ENCODE results near the gene TMC5. TPM values are rescaled to one million over a fixed set of nuclear protein-coding genes. Genes with fewer than 3 reads are reported as not detected.

The TMC5 gene
- total and polyA plus RNA-seq, 3 donors from 2014 or later: 4.5 to 27.7 (median 7.1) TPM

DNA sequence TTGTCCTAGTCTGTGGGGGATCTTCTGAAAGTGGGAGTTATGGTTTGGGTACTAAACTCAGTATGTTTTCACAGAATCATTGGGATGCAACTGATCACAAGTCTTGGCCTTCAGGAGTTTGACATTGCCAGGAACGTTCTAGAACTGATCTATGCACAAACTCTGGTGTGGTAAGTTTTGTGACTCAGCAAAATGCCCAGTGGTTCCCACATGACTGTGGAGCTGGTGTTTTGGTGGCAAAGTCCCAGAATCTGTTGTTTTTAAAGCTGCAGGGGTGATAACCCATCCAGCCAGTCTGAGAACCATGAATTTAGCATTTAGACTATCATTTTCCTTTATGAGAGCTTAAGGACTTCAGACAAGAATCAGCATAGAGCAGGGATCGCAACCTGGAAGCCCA lies 63.6 kb downstream of the TMC5 start:
- H3K4me3 ChIP-seq: no peak overlapping the region
- H3K27me3 ChIP-seq: no peaks in the 10 kb centered on the region
- H3K9me3 ChIP-seq: no peaks in the 10 kb centered on the region
- 87 to 93% methylated on average over 2 of the region's 2 CpGs for WGBS, 2 donors
- no peak for DNase-seq
- intact Hi-C loops (cut with DNase I; ENCODE audit: low total_unique reads): no loop called here
- no peak overlapping the region for H3K27ac ChIP-seq
- no peaks in the 10 kb centered on the region for H3K36me3 ChIP-seq (ENCODE audit: low read depth, missing control alignments)
- H3K4me1 ChIP-seq: no peaks in the 10 kb centered on the region
- TF ChIP-seq, protein P1, sequence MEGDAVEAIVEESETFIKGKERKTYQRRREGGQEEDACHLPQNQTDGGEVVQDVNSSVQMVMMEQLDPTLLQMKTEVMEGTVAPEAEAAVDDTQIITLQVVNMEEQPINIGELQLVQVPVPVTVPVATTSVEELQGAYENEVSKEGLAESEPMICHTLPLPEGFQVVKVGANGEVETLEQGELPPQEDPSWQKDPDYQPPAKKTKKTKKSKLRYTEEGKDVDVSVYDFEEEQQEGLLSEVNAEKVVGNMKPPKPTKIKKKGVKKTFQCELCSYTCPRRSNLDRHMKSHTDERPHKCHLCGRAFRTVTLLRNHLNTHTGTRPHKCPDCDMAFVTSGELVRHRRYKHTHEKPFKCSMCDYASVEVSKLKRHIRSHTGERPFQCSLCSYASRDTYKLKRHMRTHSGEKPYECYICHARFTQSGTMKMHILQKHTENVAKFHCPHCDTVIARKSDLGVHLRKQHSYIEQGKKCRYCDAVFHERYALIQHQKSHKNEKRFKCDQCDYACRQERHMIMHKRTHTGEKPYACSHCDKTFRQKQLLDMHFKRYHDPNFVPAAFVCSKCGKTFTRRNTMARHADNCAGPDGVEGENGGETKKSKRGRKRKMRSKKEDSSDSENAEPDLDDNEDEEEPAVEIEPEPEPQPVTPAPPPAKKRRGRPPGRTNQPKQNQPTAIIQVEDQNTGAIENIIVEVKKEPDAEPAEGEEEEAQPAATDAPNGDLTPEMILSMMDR (IDR thresholded peaks at IDR 0.05): no peak
- no peak for TF ChIP-seq POLR2A (IDR thresholded peaks at IDR 0.05)

DNA sequence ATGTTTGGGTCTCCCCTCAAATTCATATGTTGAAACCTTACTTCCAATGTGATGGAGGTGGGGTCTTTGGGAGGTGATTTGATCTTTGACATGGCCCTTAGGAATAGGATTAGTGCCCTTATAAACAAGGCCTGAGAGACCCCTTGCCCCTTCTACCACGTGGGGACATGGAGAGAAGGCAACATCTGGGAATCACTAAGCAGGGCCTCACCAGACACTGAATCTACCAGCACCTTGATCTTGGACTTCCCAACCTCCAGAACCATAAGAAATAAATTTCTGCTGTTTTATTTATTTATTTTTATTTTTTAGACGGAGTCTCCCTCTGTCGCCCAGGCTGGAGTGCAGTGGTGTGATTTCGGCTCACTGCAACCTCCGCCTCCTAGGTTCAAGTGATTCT lies 64.1 kb downstream of the TMC5 start:
- no peaks in the 10 kb centered on the region for H3K36me3 ChIP-seq (ENCODE audit: low read depth, missing control alignments)
- no peaks in the 10 kb centered on the region for H3K27me3 ChIP-seq
- TF ChIP-seq, protein P1 (IDR thresholded peaks at IDR 0.05): no peak
- TF ChIP-seq POLR2A (IDR thresholded peaks at IDR 0.05): no peak
- intact Hi-C loops (cut with DNase I; ENCODE audit: low total_unique reads): no loop called here
- no peak for DNase-seq
- no peaks in the 10 kb centered on the region for H3K9me3 ChIP-seq
- H3K27ac ChIP-seq: no peak overlapping the region
- 89 to 92% methylated on average over 5 of the region's 5 CpGs for WGBS, 2 donors
- H3K4me1 ChIP-seq: no peaks in the 10 kb centered on the region
- no peak overlapping the region for H3K4me3 ChIP-seq

DNA sequence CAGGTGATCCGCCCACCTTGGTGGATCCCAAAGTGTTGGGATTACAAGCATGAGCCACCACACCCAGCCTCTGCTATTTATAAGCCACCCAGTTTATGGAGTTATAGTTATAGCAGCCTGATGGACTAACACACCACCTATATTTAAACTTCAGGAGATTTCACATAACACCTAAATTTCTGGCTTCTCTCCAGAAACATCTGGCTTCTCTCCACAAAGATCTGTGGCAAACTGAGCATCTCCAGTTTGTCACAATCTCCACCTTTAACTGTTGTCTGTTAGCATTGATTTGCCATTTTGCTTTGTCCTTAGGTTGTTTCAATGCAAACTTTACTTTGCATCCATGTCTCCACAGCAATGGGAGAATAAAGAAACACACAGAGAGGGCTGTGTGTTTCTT lies 64.6 kb downstream of the TMC5 start:
- DNase-seq: no peak
- H3K27ac ChIP-seq: no peak overlapping the region
- H3K27me3 ChIP-seq: no peaks in the 10 kb centered on the region
- intact Hi-C loops (cut with DNase I; ENCODE audit: low total_unique reads): no loop called here
- no peaks in the 10 kb centered on the region for H3K36me3 ChIP-seq (ENCODE audit: low read depth, missing control alignments)
- no peaks in the 10 kb centered on the region for H3K9me3 ChIP-seq
- 60 to 89% methylated on average over 1 of the region's 1 CpG for WGBS, 2 donors
- no peaks in the 10 kb centered on the region for H3K4me1 ChIP-seq
- no peak overlapping the region for H3K4me3 ChIP-seq
- TF ChIP-seq POLR2A (IDR thresholded peaks at IDR 0.05): no peak

DNA sequence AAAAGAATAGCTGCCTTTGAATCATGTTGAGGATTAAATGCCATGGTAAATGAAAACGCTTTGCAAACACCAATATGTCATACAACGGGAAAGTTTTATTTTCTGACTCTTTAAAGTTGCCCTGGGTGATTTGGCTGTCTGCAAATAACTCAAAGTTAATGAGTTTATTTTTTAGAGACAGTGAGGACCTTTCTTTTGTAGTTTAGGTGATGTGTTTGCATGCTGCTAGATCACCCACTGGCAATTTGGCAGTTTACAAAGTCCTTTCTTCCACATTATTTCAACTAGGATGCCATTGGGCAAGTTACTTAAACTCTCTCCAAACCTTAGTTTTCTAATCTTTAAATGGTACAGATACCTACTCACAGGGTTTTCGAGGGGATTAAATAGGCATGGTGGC lies 66.4 kb downstream of the TMC5 start:
- Histone ChIP-seq H3K27ac (no peak overlapping the region), H3K27me3 (no peaks in the 10 kb centered on the region), H3K4me1 (no peaks in the 10 kb centered on the region), H3K36me3 (ENCODE audit: low read depth, missing control alignments) (no peaks in the 10 kb centered on the region), H3K4me3 (no peak overlapping the region), H3K9me3 (no peaks in the 10 kb centered on the region)
- no peak for DNase-seq
- intact Hi-C loops (cut with DNase I; ENCODE audit: low total_unique reads): no loop called here
- TF ChIP-seq POLR2A (IDR thresholded peaks at IDR 0.05): no peak
- TF ChIP-seq, protein P1 (IDR thresholded peaks at IDR 0.05): no peak
- 83 to 94% methylated on average over 3 of the region's 3 CpGs for whole genome bisulfite sequencing, 2 donors

DNA sequence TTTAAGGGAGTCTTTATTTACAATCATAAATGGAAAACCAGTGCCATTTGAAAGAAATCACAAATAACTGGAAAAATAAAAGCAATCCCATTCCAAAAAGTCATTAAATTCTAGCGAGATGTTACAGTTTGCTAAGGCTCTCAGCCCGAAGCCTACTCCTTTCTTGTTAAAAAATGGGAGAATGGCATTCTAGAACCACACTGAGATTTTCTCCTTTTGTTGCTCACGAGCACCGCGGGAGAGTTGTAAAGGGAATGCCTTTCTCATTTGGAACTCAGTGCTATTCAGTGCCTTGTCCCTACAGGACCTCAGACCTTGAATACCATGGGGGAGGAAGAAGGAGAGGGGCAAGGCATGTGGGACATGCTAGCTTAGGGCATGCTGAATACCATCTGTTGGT lies 67.9 kb downstream of the TMC5 start:
- Histone ChIP-seq H3K4me1 (no peaks in the 10 kb centered on the region), H3K36me3 (ENCODE audit: low read depth, missing control alignments) (no peaks in the 10 kb centered on the region), H3K9me3 (no peaks in the 10 kb centered on the region), H3K27me3 (no peaks in the 10 kb centered on the region), H3K4me3 (no peak overlapping the region), H3K27ac (no peak overlapping the region)
- DNase-seq: no peak
- TF ChIP-seq POLR2A (IDR thresholded peaks at IDR 0.05): no peak
- TF ChIP-seq, protein P1 (IDR thresholded peaks at IDR 0.05): no peak
- intact Hi-C loops (cut with DNase I; ENCODE audit: low total_unique reads): no loop called here
- WGBS, 2 donors: 82 to 91% methylated on average over 5 of the region's 5 CpGs
